Measurements from ENCODE around the gene EFHD2. TPM values are rescaled to one million over a fixed set of nuclear protein-coding genes. Genes with fewer than 3 reads are reported as not detected.

EFHD2 gene
- total RNA-seq, 3 donors from 2014 or later (not counting 1 experiment from before 2014, with no cell fraction given), result 804 to 952 (median 855) TPM

- no peaks in the 10 kb centered on the region for H3K36me3 Mint-ChIP-seq
- H3K9me3 Mint-ChIP-seq, result no peaks in the 10 kb centered on the region
- no peak overlapping the region for H3K4me3 ChIP-seq (ENCODE audit: low read length)
- intact Hi-C loops (cut with micrococcal nuclease), result no loop called here
- no peak for TF ChIP-seq CTCF (IDR thresholded peaks at IDR 0.05)
- H3K4me1 Mint-ChIP-seq, result peaks cover 74 to 82% of the 10 kb centered on the region in 2 donors
- H3K36me3 ChIP-seq (ENCODE audit: control insufficient read depth, insufficient read depth, low read length), result peaks cover 52% of the 10 kb centered on the region
- peaks cover 83% of the 10 kb centered on the region for H3K4me1 ChIP-seq (ENCODE audit: control insufficient read depth, insufficient read depth, low read length)
- DNase-seq (peak in 1 of 2 donors; percentile 19), ATAC-seq (no peak)
- H3K9me3 ChIP-seq (ENCODE audit: control insufficient read depth, insufficient read depth, low read length), result no peaks in the 10 kb centered on the region
- peak overlapping the region; percentile 97 for H3K4me3 Mint-ChIP-seq
- no peaks in the 10 kb centered on the region for H3K27me3 Mint-ChIP-seq (ENCODE audit: low read depth in 2 of 2)
- peak overlapping the region; percentile 93 to 100 for H3K27ac Mint-ChIP-seq
- no peaks in the 10 kb centered on the region for H3K27me3 ChIP-seq (ENCODE audit: control insufficient read depth, insufficient read depth, low read length)
- peak overlapping the region; percentile 99 for H3K27ac ChIP-seq (ENCODE audit: low read length)
- WGBS (ENCODE audit: insufficient coverage), result 70% methylated on average over 10 of the region's 10 CpGs
These were observed 4.8 kb downstream of the EFHD2 start for GRCh38 chr1:15414445-15414983.

GRCh38 chr1:15417059-15417934 lies 7.6 kb downstream of the EFHD2 start:
- peak overlapping the region; percentile 97 for H3K4me3 Mint-ChIP-seq
- Histone ChIP-seq H3K27me3 (ENCODE audit: control insufficient read depth, insufficient read depth, low read length) (no peaks in the 10 kb centered on the region), H3K36me3 (ENCODE audit: control insufficient read depth, insufficient read depth, low read length) (peaks cover 68% of the 10 kb centered on the region), H3K9me3 (ENCODE audit: control insufficient read depth, insufficient read depth, low read length) (no peaks in the 10 kb centered on the region), H3K27ac (ENCODE audit: low read length) (peak overlapping the region; percentile 99), H3K4me1 (ENCODE audit: control insufficient read depth, insufficient read depth, low read length) (peaks cover 98% of the 10 kb centered on the region), H3K4me3 (ENCODE audit: low read length) (no peak overlapping the region)
- peak overlapping the region; percentile 93 to 100 for H3K27ac Mint-ChIP-seq
- intact Hi-C loops (cut with micrococcal nuclease), result loop anchor here (1.0 to 5.0 kb wide), 4 partner anchors 10 to 70 kb away; no protein-coding TSS in a partner anchor
- WGBS (ENCODE audit: insufficient coverage), result 8% methylated on average over 17 of the region's 18 CpGs
- H3K4me1 Mint-ChIP-seq, result peaks cover 86 to 89% of the 10 kb centered on the region in 2 donors
- no peaks in the 10 kb centered on the region for H3K27me3 Mint-ChIP-seq (ENCODE audit: low read depth in 2 of 2)
- no peaks in the 10 kb centered on the region for H3K9me3 Mint-ChIP-seq
- ATAC-seq (peak; percentile 57 to 85 (median 75)), DNase-seq (peak; percentile 75 to 89)
- H3K36me3 Mint-ChIP-seq, result no peaks in the 10 kb centered on the region
- no peak for TF ChIP-seq CTCF (IDR thresholded peaks at IDR 0.05)

- WGBS (ENCODE audit: insufficient coverage), result 83% methylated on average over 18 of the region's 18 CpGs
- peak overlapping the region; percentile 72 for H3K27ac ChIP-seq (ENCODE audit: low read length)
These were observed 9.3 kb downstream of the EFHD2 start for GRCh38 chr1:15418806-15419515.

More at GRCh38 chr1:15418806-15419515, 9.3 kb downstream of the EFHD2 start:
- no peak for TF ChIP-seq CTCF (IDR thresholded peaks at IDR 0.05)
- Mint-ChIP-seq H3K4me3 (peak overlapping the region; percentile 97), H3K36me3 (no peaks in the 10 kb centered on the region), H3K27ac (peak overlapping the region; percentile 93 to 100), H3K4me1 (peaks cover 79 to 89% of the 10 kb centered on the region in 2 donors), H3K27me3 (ENCODE audit: low read depth in 2 of 2) (no peaks in the 10 kb centered on the region), H3K9me3 (no peaks in the 10 kb centered on the region)
- DNase-seq (peak in 1 of 2 donors; percentile 14), ATAC-seq (no peak)
- H3K27me3 ChIP-seq (ENCODE audit: control insufficient read depth, insufficient read depth, low read length), result no peaks in the 10 kb centered on the region
- no peaks in the 10 kb centered on the region for H3K9me3 ChIP-seq (ENCODE audit: control insufficient read depth, insufficient read depth, low read length)
- H3K4me1 ChIP-seq (ENCODE audit: control insufficient read depth, insufficient read depth, low read length), result peaks cover 97% of the 10 kb centered on the region
- intact Hi-C loops (cut with micrococcal nuclease), result loop anchor here (5.0 kb wide), 1 partner anchor 37 kb away; no protein-coding TSS in a partner anchor
- peaks cover 60% of the 10 kb centered on the region for H3K36me3 ChIP-seq (ENCODE audit: control insufficient read depth, insufficient read depth, low read length)
- H3K4me3 ChIP-seq (ENCODE audit: low read length), result no peak overlapping the region
